Panc1 (cell line): ENCODE data around the gene ZBTB20. TPM values are rescaled to one million over a fixed set of nuclear protein-coding genes. Genes with fewer than 3 reads are reported as not detected.

Experiments used
- ATAC-seq: fragments of 200-7000 bp; cut with Tn5 transposase; 2 replicates; pipeline ENCODE4 v1.9.1; 2020; ENCODE audit warnings: mild to moderate bottlenecking, moderate library complexity
- BruUV-seq: library from RNA; stranded (reverse); fragments of 400-500 nt; replicated peaks from 2 replicates; lab custom pipeline; 2021; lab: Mats Ljungman, UMichigan
- CTCF ChIA-PET: fragments of 300-600 bp; sonication (Branson Sonifier 250); formaldehyde crosslinking; loops from one replicate; lab custom pipeline; 2022; ENCODE audit warnings: antibody characterized with exemption; lab: Charles Lee
- POLR2A ChIA-PET: fragments of 300-600 bp; sonication (Branson Sonifier 250); formaldehyde crosslinking; loops from one replicate; lab custom pipeline; 2022; ENCODE audit warnings: antibody characterized with exemption; lab: Charles Lee
- DNase-seq: peaks from one replicate; pipeline ENCODE4 v3.0.0-alpha.2; 2010; ENCODE audit warnings: low read depth, low spot score
- H3K27ac ChIP-seq: 2 replicates; pipeline ENCODE4 v1.5.1; 2011; ENCODE audit warnings: mild to moderate bottlenecking, low read length, inconsistent platforms
- H3K27me3 ChIP-seq: fragments of 200-500 bp; sonication (Bioruptor generic); 2 replicates; pipeline ENCODE4 v1.6.0; 2014; ENCODE audit warnings: low read length, inconsistent platforms; ENCODE audit not compliant: control insufficient read depth, insufficient read depth
- H3K36me3 ChIP-seq: fragments of 200-500 bp; sonication (Bioruptor generic); 2 replicates; pipeline ENCODE4 v1.5.1; 2014; ENCODE audit warnings: inconsistent platforms, mild to moderate bottlenecking, low read length, moderate library complexity; ENCODE audit not compliant: control insufficient read depth, insufficient read depth
- H3K4me1 ChIP-seq: 2 replicates; pipeline ENCODE4 v1.5.1; 2011; ENCODE audit warnings: inconsistent platforms, mild to moderate bottlenecking, low read length, moderate library complexity; ENCODE audit not compliant: control insufficient read depth, insufficient read depth
- H3K4me3 ChIP-seq, 2 experiments: 2 replicates each; pipeline ENCODE4 v1.5.1; 2011 to 2012; ENCODE audit warnings: low read depth in 2 of 2, low read length in 2 of 2, mild to moderate bottlenecking in 2 of 2, inconsistent platforms in 1 of 2, moderate library complexity in 1 of 2
- H3K9me3 ChIP-seq: fragments of 200-500 bp; sonication (Bioruptor generic); 2 replicates; pipeline ENCODE4 v1.5.1; 2014; ENCODE audit warnings: low read depth, mild to moderate bottlenecking, inconsistent platforms, low read length, moderate library complexity; ENCODE audit not compliant: control insufficient read depth, insufficient read depth
- POLR2AphosphoS5 ChIP-seq: IDR thresholded peaks from 2 replicates; pipeline ENCODE4 v1.6.1; 2012; ENCODE audit warnings: mild to moderate bottlenecking, low read depth, low read length, moderate library complexity
- SIN3A ChIP-seq: IDR thresholded peaks from 2 replicates; pipeline ENCODE4 v1.6.1; 2012; ENCODE audit warnings: low read depth, mild to moderate bottlenecking, low read length, moderate library complexity, borderline replicate concordance; ENCODE audit not compliant: insufficient read depth
- TCF7L2 ChIP-seq: IDR thresholded peaks from 2 replicates; pipeline ENCODE4 v1.6.1; 2011; ENCODE audit warnings: mild to moderate bottlenecking, low read depth, low read length, inconsistent platforms
- in situ Hi-C: cut with HindIII; loops from 2 replicates; pipeline ENCODE4 v1.10.0; 2016; ENCODE audit warnings: low sequenced_read_pairs, low pct_unique_long_range_greater_than_20kb
- intact Hi-C: fragments of 100-400 bp; cut with micrococcal nuclease; formaldehyde crosslinking; loops from one replicate; pipeline ENCODE4 v1.10.0; 2022; ENCODE audit not compliant: unreplicated experiment
- total RNA-seq: library from RNA; stranded (reverse); gene quantifications from one replicate; pipeline ENCODE4 v1.2.1, GENCODE V29; 2021; ENCODE audit not compliant: unreplicated experiment
- TF ChIP-seq, protein P1 (sequence below): fragments of 450-650 bp; IDR thresholded peaks from 2 replicates; pipeline ENCODE4 v1.5.1; 2017; ENCODE audit warnings: mild to moderate bottlenecking
- TF ChIP-seq, protein P2 (sequence below), 2 experiments: IDR thresholded peaks; 2 replicates each; pipeline ENCODE4 v1.6.1; 2011 to 2012; ENCODE audit warnings: low read depth in 2 of 2, control low read depth in 1 of 2, low read length in 1 of 2, mild to moderate bottlenecking in 1 of 2, moderate library complexity in 1 of 2; ENCODE audit not compliant: insufficient read depth in 1 of 2

The ZBTB20 gene
- total RNA-seq, 1 experiment from 2014 or later, result 4.1 TPM

DNA sequence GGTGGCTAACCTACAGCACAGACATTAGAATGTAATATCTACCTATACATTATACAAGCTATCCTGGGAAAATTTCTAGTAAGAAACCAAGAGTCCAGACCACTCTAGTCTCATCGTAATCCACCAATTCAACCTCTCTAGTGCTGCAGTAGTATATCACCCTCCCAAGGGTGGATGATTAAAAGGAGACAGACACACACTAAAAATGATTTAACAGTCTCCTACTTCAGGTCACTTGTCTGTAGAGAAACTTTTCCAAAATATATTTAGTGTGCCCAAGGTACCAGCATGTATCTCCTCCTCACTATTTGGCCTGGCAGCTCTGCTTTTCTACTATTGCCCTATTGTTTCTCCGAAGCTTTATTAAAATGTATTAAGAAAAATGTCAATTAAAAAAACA is 45.0 kb downstream of the ZBTB20 start:
- Histone ChIP-seq H3K4me1 (no peaks in the 10 kb centered on the region), H3K27ac (no peak overlapping the region), H3K36me3 (no peaks in the 10 kb centered on the region), H3K9me3 (no peaks in the 10 kb centered on the region), H3K4me3 (no peak overlapping the region), H3K27me3 (no peaks in the 10 kb centered on the region)
- no TSS peak for BruUV-seq
- in situ Hi-C loops (no loop called here), intact Hi-C loops (no loop called here)
- ChIA-PET CTCF (no interaction called here), POLR2A (no interaction called here)
- ATAC-seq (no peak), DNase-seq (no peak)
- no peak for TF ChIP-seq TCF7L2
- TF ChIP-seq, protein P1, sequence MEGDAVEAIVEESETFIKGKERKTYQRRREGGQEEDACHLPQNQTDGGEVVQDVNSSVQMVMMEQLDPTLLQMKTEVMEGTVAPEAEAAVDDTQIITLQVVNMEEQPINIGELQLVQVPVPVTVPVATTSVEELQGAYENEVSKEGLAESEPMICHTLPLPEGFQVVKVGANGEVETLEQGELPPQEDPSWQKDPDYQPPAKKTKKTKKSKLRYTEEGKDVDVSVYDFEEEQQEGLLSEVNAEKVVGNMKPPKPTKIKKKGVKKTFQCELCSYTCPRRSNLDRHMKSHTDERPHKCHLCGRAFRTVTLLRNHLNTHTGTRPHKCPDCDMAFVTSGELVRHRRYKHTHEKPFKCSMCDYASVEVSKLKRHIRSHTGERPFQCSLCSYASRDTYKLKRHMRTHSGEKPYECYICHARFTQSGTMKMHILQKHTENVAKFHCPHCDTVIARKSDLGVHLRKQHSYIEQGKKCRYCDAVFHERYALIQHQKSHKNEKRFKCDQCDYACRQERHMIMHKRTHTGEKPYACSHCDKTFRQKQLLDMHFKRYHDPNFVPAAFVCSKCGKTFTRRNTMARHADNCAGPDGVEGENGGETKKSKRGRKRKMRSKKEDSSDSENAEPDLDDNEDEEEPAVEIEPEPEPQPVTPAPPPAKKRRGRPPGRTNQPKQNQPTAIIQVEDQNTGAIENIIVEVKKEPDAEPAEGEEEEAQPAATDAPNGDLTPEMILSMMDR, result no peak
- TF ChIP-seq, protein P2, sequence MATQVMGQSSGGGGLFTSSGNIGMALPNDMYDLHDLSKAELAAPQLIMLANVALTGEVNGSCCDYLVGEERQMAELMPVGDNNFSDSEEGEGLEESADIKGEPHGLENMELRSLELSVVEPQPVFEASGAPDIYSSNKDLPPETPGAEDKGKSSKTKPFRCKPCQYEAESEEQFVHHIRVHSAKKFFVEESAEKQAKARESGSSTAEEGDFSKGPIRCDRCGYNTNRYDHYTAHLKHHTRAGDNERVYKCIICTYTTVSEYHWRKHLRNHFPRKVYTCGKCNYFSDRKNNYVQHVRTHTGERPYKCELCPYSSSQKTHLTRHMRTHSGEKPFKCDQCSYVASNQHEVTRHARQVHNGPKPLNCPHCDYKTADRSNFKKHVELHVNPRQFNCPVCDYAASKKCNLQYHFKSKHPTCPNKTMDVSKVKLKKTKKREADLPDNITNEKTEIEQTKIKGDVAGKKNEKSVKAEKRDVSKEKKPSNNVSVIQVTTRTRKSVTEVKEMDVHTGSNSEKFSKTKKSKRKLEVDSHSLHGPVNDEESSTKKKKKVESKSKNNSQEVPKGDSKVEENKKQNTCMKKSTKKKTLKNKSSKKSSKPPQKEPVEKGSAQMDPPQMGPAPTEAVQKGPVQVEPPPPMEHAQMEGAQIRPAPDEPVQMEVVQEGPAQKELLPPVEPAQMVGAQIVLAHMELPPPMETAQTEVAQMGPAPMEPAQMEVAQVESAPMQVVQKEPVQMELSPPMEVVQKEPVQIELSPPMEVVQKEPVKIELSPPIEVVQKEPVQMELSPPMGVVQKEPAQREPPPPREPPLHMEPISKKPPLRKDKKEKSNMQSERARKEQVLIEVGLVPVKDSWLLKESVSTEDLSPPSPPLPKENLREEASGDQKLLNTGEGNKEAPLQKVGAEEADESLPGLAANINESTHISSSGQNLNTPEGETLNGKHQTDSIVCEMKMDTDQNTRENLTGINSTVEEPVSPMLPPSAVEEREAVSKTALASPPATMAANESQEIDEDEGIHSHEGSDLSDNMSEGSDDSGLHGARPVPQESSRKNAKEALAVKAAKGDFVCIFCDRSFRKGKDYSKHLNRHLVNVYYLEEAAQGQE (IDR thresholded peaks at IDR 0.05; ENCODE audit: insufficient read depth in 1 of 2, low read depth in 2 of 2, low read length in 1 of 2), result no peak
- no peak for TF ChIP-seq POLR2AphosphoS5
- TF ChIP-seq SIN3A, result no peak

DNA sequence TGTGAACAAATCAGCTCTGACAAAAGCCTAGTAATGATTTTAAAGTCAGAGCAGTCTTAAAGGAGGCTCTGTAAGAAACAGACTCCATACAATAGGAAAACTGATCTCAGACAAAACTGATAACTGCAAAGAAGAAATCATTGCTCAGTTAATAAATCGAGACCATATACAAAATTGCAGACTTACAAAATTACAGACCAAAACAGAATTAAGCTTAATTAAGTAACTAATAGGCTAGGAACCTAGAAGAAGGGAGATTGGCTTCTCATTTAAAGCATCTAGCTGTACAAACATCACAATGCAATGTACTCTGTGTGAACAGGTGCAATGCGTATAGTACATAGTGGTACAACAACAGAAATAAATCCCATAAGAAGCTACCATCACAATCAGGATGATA is 46.3 kb downstream of the ZBTB20 start:
- ChIA-PET POLR2A (no interaction called here), CTCF (no interaction called here)
- TF ChIP-seq, protein P2 (IDR thresholded peaks at IDR 0.05; ENCODE audit: insufficient read depth in 1 of 2, low read depth in 2 of 2, low read length in 1 of 2), result no peak
- no peak for TF ChIP-seq SIN3A
- no peak for TF ChIP-seq POLR2AphosphoS5
- no peak for TF ChIP-seq TCF7L2
- TF ChIP-seq, protein P1, result no peak
- intact Hi-C loops (no loop called here), in situ Hi-C loops (no loop called here)
- no peaks in the 10 kb centered on the region for H3K4me1 ChIP-seq
- H3K27me3 ChIP-seq, result no peaks in the 10 kb centered on the region
- no peak overlapping the region; a peak in 1 of 4 replicates for H3K4me3 ChIP-seq
- no peak overlapping the region for H3K27ac ChIP-seq
- DNase-seq, result no peak
- BruUV-seq, result no TSS peak
- H3K36me3 ChIP-seq, result no peaks in the 10 kb centered on the region
- no peaks in the 10 kb centered on the region for H3K9me3 ChIP-seq
- ATAC-seq, result no peak
